Prostate gland (tissue), 2 donors: ENCODE data around the gene CFAP54.

ENCODE experiments used
- CTCF ChIP-seq, 4 experiments: fragments of 200-600 bp in 2 of 4; fragments of 450-650 bp in 2 of 4; sonication (generic) in 2 of 4; IDR thresholded peaks; 1 replicate in 3 of 4; 2 replicates in 1 of 4; pipeline ENCODE4 v1.5.1; 2016 to 2019; ENCODE audit warnings: antibody characterized with exemption in 4 of 4, mild to moderate bottlenecking in 2 of 4, moderate library complexity in 2 of 4
- POLR2A ChIP-seq: fragments of 450-650 bp; IDR thresholded peaks from one replicate; pipeline ENCODE4 v1.6.1; 2016; ENCODE audit warnings: antibody characterized with exemption, mild to moderate bottlenecking

GRCh38 chr12:96486751-96487613 is 2.4 kb upstream of the CFAP54 start:
- TF ChIP-seq CTCF (IDR thresholded peaks at IDR 0.05) (no peak), POLR2A (no peak)
